Astrocyte (in vitro differentiated cells and primary cell): ENCODE data around the gene CDC40. TPM values are rescaled to one million over a fixed set of nuclear protein-coding genes. Genes with fewer than 3 reads are reported as not detected.

ENCODE experiments used
- DNase-seq: peaks from one replicate; pipeline ENCODE4 v3.0.0-alpha.2; 2010; ENCODE audit warnings: low read depth
- FAIRE-seq: peaks from 2 replicates; lab custom pipeline; 2011; peaks lifted over from hg19 to GRCh38; lab: Jason Lieb, UNC
- H2AFZ ChIP-seq: 2 replicates; pipeline ENCODE4 v1.6.0; 2012; ENCODE audit warnings: low read depth, low read length, inconsistent platforms
- H3K27ac ChIP-seq: 2 replicates; pipeline ENCODE4 v1.5.1; 2011; ENCODE audit warnings: low read depth, low read length, inconsistent platforms
- H3K27me3 ChIP-seq: 2 replicates; pipeline ENCODE4 v1.6.0; 2011; ENCODE audit warnings: low read length, inconsistent platforms; ENCODE audit not compliant: insufficient read depth
- H3K36me3 ChIP-seq: 2 replicates; pipeline ENCODE4 v1.5.1; 2011; ENCODE audit warnings: low read length, inconsistent platforms; ENCODE audit not compliant: insufficient read depth
- H3K4me1 ChIP-seq: 2 replicates; pipeline ENCODE4 v1.5.1; 2011; ENCODE audit warnings: low read length, inconsistent platforms; ENCODE audit not compliant: insufficient read depth
- H3K4me2 ChIP-seq: 2 replicates; pipeline ENCODE4 v1.6.0; 2012; ENCODE audit warnings: low read length, inconsistent platforms
- H3K4me3 ChIP-seq: 2 replicates; pipeline ENCODE4 v1.5.1; 2011; ENCODE audit warnings: low read depth, mild to moderate bottlenecking, low read length, inconsistent platforms; ENCODE audit not compliant: insufficient read depth
- H3K79me2 ChIP-seq: 2 replicates; pipeline ENCODE4 v1.6.0; 2012; ENCODE audit warnings: mild to moderate bottlenecking, low read length, inconsistent platforms; ENCODE audit not compliant: insufficient read depth
- H3K9ac ChIP-seq: 2 replicates; pipeline ENCODE4 v1.6.0; 2012; ENCODE audit warnings: mild to moderate bottlenecking, low read length, inconsistent platforms
- H3K9me3 ChIP-seq: 2 replicates; pipeline ENCODE4 v1.5.1; 2012; ENCODE audit warnings: low read depth, mild to moderate bottlenecking, low read length, inconsistent platforms; ENCODE audit not compliant: insufficient read depth
- H4K20me1 ChIP-seq: 2 replicates; pipeline ENCODE4 v1.6.0; 2012; ENCODE audit warnings: low read length, inconsistent platforms; ENCODE audit not compliant: insufficient read depth
- H3K27ac Mint-ChIP-seq: one replicate; pipeline ENCODE4 v1.8.0; 2021; ENCODE audit warnings: mild to moderate bottlenecking, mixed read lengths; ENCODE audit not compliant: unreplicated experiment
- H3K27me3 Mint-ChIP-seq: one replicate; pipeline ENCODE4 v1.8.0; 2021; ENCODE audit warnings: low read depth, mixed read lengths; ENCODE audit not compliant: unreplicated experiment
- H3K36me3 Mint-ChIP-seq: one replicate; pipeline ENCODE4 v1.8.0; 2021; ENCODE audit warnings: low read depth, mixed read lengths; ENCODE audit not compliant: unreplicated experiment
- H3K4me1 Mint-ChIP-seq: one replicate; pipeline ENCODE4 v1.8.0; 2021; ENCODE audit warnings: low read depth, mixed read lengths; ENCODE audit not compliant: unreplicated experiment
- H3K4me3 Mint-ChIP-seq: one replicate; pipeline ENCODE4 v1.8.0; 2021; ENCODE audit warnings: mild to moderate bottlenecking, moderate library complexity, mixed read lengths; ENCODE audit not compliant: unreplicated experiment
- H3K9me3 Mint-ChIP-seq: one replicate; pipeline ENCODE4 v1.8.0; 2021; ENCODE audit warnings: mild to moderate bottlenecking, mixed read lengths; ENCODE audit not compliant: unreplicated experiment
- EZH2 ChIP-seq: IDR thresholded peaks from 2 replicates; pipeline ENCODE4 v1.6.1; 2012; ENCODE audit warnings: mild to moderate bottlenecking, low read length, inconsistent platforms; ENCODE audit not compliant: insufficient read depth
- total RNA-seq: library from RNA; stranded (reverse); gene quantifications from 2 replicates; pipeline ENCODE4 v1.2.1, GENCODE V29; 2021
- TF ChIP-seq, protein P1 (sequence below): IDR thresholded peaks from 2 replicates; pipeline ENCODE4 v1.5.1; 2011; ENCODE audit warnings: low read depth, mild to moderate bottlenecking, inconsistent platforms, low read length, moderate library complexity; ENCODE audit not compliant: insufficient read depth

The CDC40 gene
- total RNA-seq, 1 donor from 2014 or later, result 18.7 TPM

GRCh38 chr6:110246900-110247546 lies 66.8 kb downstream of the CDC40 start:
- no peak for DNase-seq

DNA sequence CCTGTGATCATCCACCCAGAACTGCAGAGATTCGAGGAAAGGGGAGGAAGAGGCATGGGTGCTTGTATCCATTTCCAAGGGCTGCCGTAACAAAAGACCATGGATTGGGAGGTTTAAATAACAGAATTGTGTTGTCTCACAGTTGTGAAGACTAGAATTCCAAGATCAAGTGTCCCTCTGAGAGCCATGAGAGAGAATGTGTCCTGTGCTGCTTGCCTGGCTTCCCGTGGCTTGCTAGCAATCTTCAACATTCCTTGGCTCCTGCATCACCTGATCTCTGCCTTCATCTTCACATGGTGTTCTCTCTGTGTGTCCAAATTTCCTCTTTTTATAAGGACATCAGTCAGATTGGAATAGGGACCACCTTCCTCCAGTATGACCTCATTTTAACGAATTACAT lies 69.8 kb downstream of the CDC40 start:
- Histone ChIP-seq H3K4me2 (no peak overlapping the region), H3K36me3 (no peaks in the 10 kb centered on the region), H3K9me3 (no peaks in the 10 kb centered on the region), H3K27ac (no peak overlapping the region), H3K4me3 (no peak overlapping the region), H3K4me1 (no peaks in the 10 kb centered on the region), H3K79me2 (no peaks in the 10 kb centered on the region), H3K27me3 (no peaks in the 10 kb centered on the region), H4K20me1 (no peaks in the 10 kb centered on the region), H3K9ac (no peak overlapping the region), H2AFZ (no peak overlapping the region)
- Mint-ChIP-seq H3K4me1 (no peaks in the 10 kb centered on the region), H3K9me3 (no peaks in the 10 kb centered on the region), H3K27me3 (no peaks in the 10 kb centered on the region), H3K36me3 (peaks cover 1% of the 10 kb centered on the region), H3K27ac (no peak overlapping the region), H3K4me3 (no peak overlapping the region)
- FAIRE-seq (no peak), DNase-seq (no peak)
- no peak for TF ChIP-seq EZH2
- TF ChIP-seq, protein P1, sequence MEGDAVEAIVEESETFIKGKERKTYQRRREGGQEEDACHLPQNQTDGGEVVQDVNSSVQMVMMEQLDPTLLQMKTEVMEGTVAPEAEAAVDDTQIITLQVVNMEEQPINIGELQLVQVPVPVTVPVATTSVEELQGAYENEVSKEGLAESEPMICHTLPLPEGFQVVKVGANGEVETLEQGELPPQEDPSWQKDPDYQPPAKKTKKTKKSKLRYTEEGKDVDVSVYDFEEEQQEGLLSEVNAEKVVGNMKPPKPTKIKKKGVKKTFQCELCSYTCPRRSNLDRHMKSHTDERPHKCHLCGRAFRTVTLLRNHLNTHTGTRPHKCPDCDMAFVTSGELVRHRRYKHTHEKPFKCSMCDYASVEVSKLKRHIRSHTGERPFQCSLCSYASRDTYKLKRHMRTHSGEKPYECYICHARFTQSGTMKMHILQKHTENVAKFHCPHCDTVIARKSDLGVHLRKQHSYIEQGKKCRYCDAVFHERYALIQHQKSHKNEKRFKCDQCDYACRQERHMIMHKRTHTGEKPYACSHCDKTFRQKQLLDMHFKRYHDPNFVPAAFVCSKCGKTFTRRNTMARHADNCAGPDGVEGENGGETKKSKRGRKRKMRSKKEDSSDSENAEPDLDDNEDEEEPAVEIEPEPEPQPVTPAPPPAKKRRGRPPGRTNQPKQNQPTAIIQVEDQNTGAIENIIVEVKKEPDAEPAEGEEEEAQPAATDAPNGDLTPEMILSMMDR, result no peak

More at GRCh38 chr6:110246900-110247546, 66.8 kb downstream of the CDC40 start:
- H3K36me3 Mint-ChIP-seq, result peaks cover 1% of the 10 kb centered on the region
- Histone ChIP-seq H3K9ac (no peak overlapping the region), H3K9me3 (no peaks in the 10 kb centered on the region), H3K36me3 (no peaks in the 10 kb centered on the region), H3K4me3 (no peak overlapping the region), H2AFZ (no peak overlapping the region), H3K79me2 (no peaks in the 10 kb centered on the region), H3K4me2 (no peak overlapping the region), H4K20me1 (no peaks in the 10 kb centered on the region), H3K4me1 (no peaks in the 10 kb centered on the region), H3K27ac (no peak overlapping the region), H3K27me3 (no peaks in the 10 kb centered on the region)
- TF ChIP-seq, protein P1, result no peak
- no peak for TF ChIP-seq EZH2
- H3K4me3 Mint-ChIP-seq, result no peak overlapping the region
- no peak for FAIRE-seq
- H3K4me1 Mint-ChIP-seq, result no peaks in the 10 kb centered on the region
- no peaks in the 10 kb centered on the region for H3K27me3 Mint-ChIP-seq
- no peak overlapping the region for H3K27ac Mint-ChIP-seq
- H3K9me3 Mint-ChIP-seq, result no peaks in the 10 kb centered on the region

DNA sequence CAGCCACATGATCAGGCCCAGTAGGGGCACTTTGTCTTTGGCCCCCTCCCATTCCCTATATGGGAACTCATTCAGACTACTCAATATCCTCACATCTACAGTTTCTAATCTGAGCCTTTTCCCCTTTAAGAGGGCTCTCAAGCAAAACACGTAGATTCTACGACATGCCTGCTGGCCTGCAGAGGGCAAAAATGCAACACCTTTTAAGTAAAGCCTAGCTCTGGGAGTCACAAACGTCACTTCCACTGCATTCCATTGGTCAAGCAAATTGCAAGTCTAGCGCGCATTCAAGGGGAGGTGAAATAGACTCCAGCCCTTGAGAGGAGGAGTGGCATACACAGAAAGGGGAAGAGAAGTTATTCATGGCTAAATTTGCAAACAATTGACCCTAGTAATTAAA lies 70.6 kb downstream of the CDC40 start:
- H3K4me1 Mint-ChIP-seq, result no peaks in the 10 kb centered on the region

More for the DNA sequence above, 70.6 kb downstream of the CDC40 start:
- Histone ChIP-seq H2AFZ (no peak overlapping the region), H3K9me3 (no peaks in the 10 kb centered on the region), H3K9ac (no peak overlapping the region), H4K20me1 (no peaks in the 10 kb centered on the region), H3K36me3 (no peaks in the 10 kb centered on the region), H3K27me3 (no peaks in the 10 kb centered on the region), H3K79me2 (no peaks in the 10 kb centered on the region), H3K4me1 (no peaks in the 10 kb centered on the region), H3K4me2 (no peak overlapping the region), H3K27ac (no peak overlapping the region), H3K4me3 (no peak overlapping the region)
- FAIRE-seq (no peak), DNase-seq (no peak)
- Mint-ChIP-seq H3K9me3 (no peaks in the 10 kb centered on the region), H3K27ac (no peak overlapping the region), H3K4me3 (no peak overlapping the region), H3K36me3 (peaks cover 1% of the 10 kb centered on the region), H3K27me3 (no peaks in the 10 kb centered on the region)
- no peak for TF ChIP-seq EZH2
- TF ChIP-seq, protein P1, result no peak
